Kidney (tissue), 14 donors: ENCODE measurements around the gene CACNA1F. TPM values are rescaled to one million over a fixed set of nuclear protein-coding genes. Genes with fewer than 3 reads are reported as not detected.

ENCODE experiments used
- DNase-seq, 5 donors: peaks; one replicate each; pipeline ENCODE4 v3.0.0-alpha.2; 2013 to 2020
- FAIRE-seq: peaks from 2 replicates; lab custom pipeline; 2012; peaks lifted over from hg19 to GRCh38; lab: Jason Lieb, UNC
- H3K27ac ChIP-seq, 2 donors: one replicate each; pipeline ENCODE4 v1.7.0; 2013; ENCODE audit warnings: low read depth in 2 of 2, low read length in 2 of 2, inconsistent platforms in 1 of 2
- H3K27me3 ChIP-seq: one replicate; pipeline ENCODE4 v1.7.1; 2013; ENCODE audit warnings: low read length, inconsistent platforms; ENCODE audit not compliant: control insufficient read depth, insufficient read depth
- H3K36me3 ChIP-seq, 3 donors: one replicate each; pipeline versions ENCODE4 v1.7.0 to v1.7.1; 2013; ENCODE audit warnings: low read length in 3 of 3, control low read depth in 1 of 3, inconsistent platforms in 1 of 3; ENCODE audit not compliant: insufficient read depth in 3 of 3, control insufficient read depth in 2 of 3
- H3K4me1 ChIP-seq, 3 donors: one replicate each; pipeline versions ENCODE4 v1.7.0 to v1.7.1; 2013; ENCODE audit warnings: low read length in 3 of 3, inconsistent platforms in 1 of 3, low read depth in 1 of 3; ENCODE audit not compliant: control insufficient read depth in 2 of 3, insufficient read depth in 2 of 3
- H3K4me3 ChIP-seq, 3 donors: one replicate each; pipeline versions ENCODE4 v1.7.0 to v1.8.1; 2013; ENCODE audit warnings: low read length in 3 of 3, control low read depth in 1 of 3, inconsistent platforms in 1 of 3
- H3K9ac ChIP-seq, 3 donors: one replicate each; pipeline versions ENCODE4 v1.7.0 to v1.7.1; 2013; ENCODE audit warnings: low read length in 3 of 3, control low read depth in 1 of 3, inconsistent platforms in 1 of 3
- H3K9me3 ChIP-seq, 3 donors: one replicate each; pipeline versions ENCODE4 v1.7.0 to v1.7.1; 2013; ENCODE audit warnings: low read length in 3 of 3, control low read depth in 1 of 3, inconsistent platforms in 1 of 3; ENCODE audit not compliant: control insufficient read depth in 2 of 3, insufficient read depth in 1 of 3
- CTCF ChIP-seq: IDR thresholded peaks from 3 replicates; pipeline ENCODE4 v1.5.1; 2012; ENCODE audit warnings: mild to moderate bottlenecking, moderate library complexity, borderline replicate concordance; ENCODE audit not compliant: insufficient read depth; ENCODE audit errors: extremely low read depth
- intact Hi-C: fragments of 100-400 bp; cut with DNase I; formaldehyde crosslinking; loops from one replicate; pipeline ENCODE4 v1.11.1; 2022
- polyA plus RNA-seq: library from polyadenylated mRNA; stranded (reverse); fragments of 350-450 nt; fragmentation: Illumina TruSeq; extraction: RNeasy Lipid Tissue Mini Kit (QIAGEN cat#74804); gene quantifications from one replicate; pipeline ENCODE4 v1.2.3, GENCODE V29; 2014; ENCODE audit warnings: low read depth, low replicate concordance; ENCODE audit not compliant: insufficient read depth
- total RNA-seq: library from RNA; stranded (reverse); fragmentation: NEBNext Ultra II Directional; extraction: Animal tissue kit (Norgen Biotek cat#: 25700); gene quantifications from one replicate; pipeline ENCODE4 v1.2.1, GENCODE V29; 2021
- donor health status: control.
- donor health status: control.
- donor health status: control.
- donor health status: control.
- donor health status: control.
- donor health status: DM: yes; HTN: yes; CAD: no.
- donor health status: Normal renal cell carcinoma (clear cell type).

Gene CACNA1F
- total and polyA plus RNA-seq, 2 donors from 2014 or later: 0.15 to 0.25 TPM

GRCh38 chrX:49257846-49258748, 25.0 kb upstream of the CACNA1F start:
- Histone ChIP-seq H3K27ac (no peak overlapping the region), H3K4me1 (no peaks in the 10 kb centered on the region), H3K27me3 (no peaks in the 10 kb centered on the region), H3K36me3 (no peaks in the 10 kb centered on the region), H3K9me3 (no peaks in the 10 kb centered on the region), H3K4me3 (no peak overlapping the region), H3K9ac (no peak overlapping the region)
- no peak for FAIRE-seq
- peak in 1 of 5 donors; percentile 49 for DNase-seq
- TF ChIP-seq CTCF: no peak
- intact Hi-C loops: no loop called here

- Histone ChIP-seq H3K9ac (no peak overlapping the region), H3K4me3 (no peak overlapping the region), H3K27me3 (no peaks in the 10 kb centered on the region), H3K36me3 (no peaks in the 10 kb centered on the region), H3K27ac (no peak overlapping the region), H3K4me1 (no peaks in the 10 kb centered on the region), H3K9me3 (no peaks in the 10 kb centered on the region)
- DNase-seq (peak in 1 of 5 donors; percentile 73), FAIRE-seq (no peak)
- intact Hi-C loops: no loop called here
- TF ChIP-seq CTCF: no peak
Observed at GRCh38 chrX:49257074-49257790, 24.1 kb upstream of the CACNA1F start.

GRCh38 chrX:49256268-49256995, 23.3 kb upstream of the CACNA1F start:
- H3K4me1 ChIP-seq: no peaks in the 10 kb centered on the region
- no peaks in the 10 kb centered on the region for H3K36me3 ChIP-seq
- H3K27ac ChIP-seq: no peak overlapping the region
- FAIRE-seq (no peak), DNase-seq (peak in 1 of 5 donors; percentile 29)
- no peak overlapping the region for H3K9ac ChIP-seq
- no peak for TF ChIP-seq CTCF
- H3K4me3 ChIP-seq: no peak overlapping the region
- intact Hi-C loops: no loop called here
- H3K27me3 ChIP-seq: no peaks in the 10 kb centered on the region
- H3K9me3 ChIP-seq: no peaks in the 10 kb centered on the region
